ENCODE measurements around the gene SIPA1L2. TPM values are rescaled to one million over a fixed set of nuclear protein-coding genes. Genes with fewer than 3 reads are reported as not detected.
"Not testable (repeated sequence)": the region's sequence is repeated elsewhere in the genome, so short reads cannot be mapped to it uniquely, and the experiment has no call there.

The SIPA1L2 gene
- total and polyA plus RNA-seq, 10 of the 15 experiments (the other 5 are each of a cell fraction or from before 2014, with no cell fraction given), result 0.01 to 0.18 TPM; not detected in 8

DNA sequence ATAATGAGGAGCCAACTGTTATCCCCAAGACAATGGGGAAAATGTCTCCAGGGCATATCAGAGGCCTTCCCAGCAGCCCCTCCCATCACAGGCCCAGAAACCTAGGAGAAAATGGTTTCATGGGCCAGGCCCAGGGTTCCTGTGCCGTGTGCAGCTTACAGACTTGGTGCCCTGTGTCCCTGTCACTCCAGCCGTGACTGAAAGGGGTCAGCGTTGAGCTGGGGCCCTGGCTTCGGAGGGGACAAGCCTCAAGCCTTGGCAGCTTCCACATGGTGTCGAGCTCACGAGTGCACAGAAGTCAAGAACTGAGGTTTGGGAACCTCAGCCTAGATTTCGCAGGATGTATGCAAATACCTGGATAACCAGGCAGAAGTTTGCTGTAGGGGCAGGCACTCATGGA is 18.1 kb downstream of the SIPA1L2 start:
- intact Hi-C loops (cut with micrococcal nuclease; ENCODE audit: unreplicated experiment), result no loop called here
- Histone ChIP-seq H3K9me3 (replicated peaks; ENCODE audit: control insufficient read depth, insufficient read depth, low read length) (no peaks in the 10 kb centered on the region), H3K4me2 (ENCODE audit: control insufficient read depth, insufficient read depth) (no peak overlapping the region), H3K9ac (ENCODE audit: control insufficient read depth, insufficient read depth, low read length) (no peak overlapping the region), H2AFZ (ENCODE audit: control insufficient read depth, low read depth, low read length) (no peak overlapping the region), H3K79me2 (ENCODE audit: control insufficient read depth, insufficient read depth, low read length) (no peaks in the 10 kb centered on the region), H3K27me3 (replicated peaks in 1 of 2; ENCODE audit: control insufficient read depth in 2 of 2, insufficient read depth in 2 of 2, low read length in 1 of 2) (peaks cover 0 to 2% of the 10 kb centered on the region in 2 experiments; a peak in 1 of 4 replicates), H3K27ac (ENCODE audit: control insufficient read depth, insufficient read depth) (no peak overlapping the region), H3K36me3 (ENCODE audit: control insufficient read depth in 2 of 2, insufficient read depth in 2 of 2, low read length in 1 of 2) (no peaks in the 10 kb centered on the region), H3K4me3 (no peak overlapping the region), H3K4me1 (ENCODE audit: control insufficient read depth, insufficient read depth, low read length) (no peaks in the 10 kb centered on the region), H4K20me1 (ENCODE audit: control insufficient read depth, insufficient read depth) (no peaks in the 10 kb centered on the region)
- ChIA-PET CTCF (no interaction called here), POLR2A (no interaction called here), SMC1A (ENCODE audit: uncharacterized antibody, unreplicated experiment) (no interaction called here), RAD21 (ENCODE audit: unreplicated experiment) (no interaction called here)
- in situ Hi-C loops (cut with MboI), result no loop called here
- TF ChIP-seq, protein P1, sequence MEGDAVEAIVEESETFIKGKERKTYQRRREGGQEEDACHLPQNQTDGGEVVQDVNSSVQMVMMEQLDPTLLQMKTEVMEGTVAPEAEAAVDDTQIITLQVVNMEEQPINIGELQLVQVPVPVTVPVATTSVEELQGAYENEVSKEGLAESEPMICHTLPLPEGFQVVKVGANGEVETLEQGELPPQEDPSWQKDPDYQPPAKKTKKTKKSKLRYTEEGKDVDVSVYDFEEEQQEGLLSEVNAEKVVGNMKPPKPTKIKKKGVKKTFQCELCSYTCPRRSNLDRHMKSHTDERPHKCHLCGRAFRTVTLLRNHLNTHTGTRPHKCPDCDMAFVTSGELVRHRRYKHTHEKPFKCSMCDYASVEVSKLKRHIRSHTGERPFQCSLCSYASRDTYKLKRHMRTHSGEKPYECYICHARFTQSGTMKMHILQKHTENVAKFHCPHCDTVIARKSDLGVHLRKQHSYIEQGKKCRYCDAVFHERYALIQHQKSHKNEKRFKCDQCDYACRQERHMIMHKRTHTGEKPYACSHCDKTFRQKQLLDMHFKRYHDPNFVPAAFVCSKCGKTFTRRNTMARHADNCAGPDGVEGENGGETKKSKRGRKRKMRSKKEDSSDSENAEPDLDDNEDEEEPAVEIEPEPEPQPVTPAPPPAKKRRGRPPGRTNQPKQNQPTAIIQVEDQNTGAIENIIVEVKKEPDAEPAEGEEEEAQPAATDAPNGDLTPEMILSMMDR (IDR thresholded peaks at IDR 0.05 in 2 of 3, conservative IDR thresholded peaks at IDR 0.05 in 1 of 3; ENCODE audit: control insufficient read depth in 2 of 3, extremely low read depth in 1 of 3, insufficient read depth in 1 of 3, low read depth in 3 of 3, low read length in 3 of 3), result 0 out of 6 replicates have a peak, but pooled peaks of 1 of the 3 experiments have one; percentile 8
- no peak for TF ChIP-seq HDAC6 (IDR thresholded peaks at IDR 0.05; ENCODE audit: unreplicated experiment)
- no peak for TF ChIP-seq BRCA1 (IDR thresholded peaks at IDR 0.05; ENCODE audit: low read depth, low read length)
- no peak for TF ChIP-seq BACH1 (IDR thresholded peaks at IDR 0.05; ENCODE audit: borderline replicate concordance)
- TF ChIP-seq KDM1A (IDR thresholded peaks at IDR 0.05; ENCODE audit: borderline replicate concordance), result no peak
- BruUV-seq (replicated peaks), result no TSS peak
- WGBS (ENCODE audit: insufficient coverage, insufficient replicate concordance, low lambda C conversion rate, missing lambda C conversion rate), result 34% methylated on average over 7 of the region's 7 CpGs
- ATAC-seq, result no peak
- no peak for FAIRE-seq
- DNase-seq (ENCODE audit: low read depth, low spot score), result no peak

DNA sequence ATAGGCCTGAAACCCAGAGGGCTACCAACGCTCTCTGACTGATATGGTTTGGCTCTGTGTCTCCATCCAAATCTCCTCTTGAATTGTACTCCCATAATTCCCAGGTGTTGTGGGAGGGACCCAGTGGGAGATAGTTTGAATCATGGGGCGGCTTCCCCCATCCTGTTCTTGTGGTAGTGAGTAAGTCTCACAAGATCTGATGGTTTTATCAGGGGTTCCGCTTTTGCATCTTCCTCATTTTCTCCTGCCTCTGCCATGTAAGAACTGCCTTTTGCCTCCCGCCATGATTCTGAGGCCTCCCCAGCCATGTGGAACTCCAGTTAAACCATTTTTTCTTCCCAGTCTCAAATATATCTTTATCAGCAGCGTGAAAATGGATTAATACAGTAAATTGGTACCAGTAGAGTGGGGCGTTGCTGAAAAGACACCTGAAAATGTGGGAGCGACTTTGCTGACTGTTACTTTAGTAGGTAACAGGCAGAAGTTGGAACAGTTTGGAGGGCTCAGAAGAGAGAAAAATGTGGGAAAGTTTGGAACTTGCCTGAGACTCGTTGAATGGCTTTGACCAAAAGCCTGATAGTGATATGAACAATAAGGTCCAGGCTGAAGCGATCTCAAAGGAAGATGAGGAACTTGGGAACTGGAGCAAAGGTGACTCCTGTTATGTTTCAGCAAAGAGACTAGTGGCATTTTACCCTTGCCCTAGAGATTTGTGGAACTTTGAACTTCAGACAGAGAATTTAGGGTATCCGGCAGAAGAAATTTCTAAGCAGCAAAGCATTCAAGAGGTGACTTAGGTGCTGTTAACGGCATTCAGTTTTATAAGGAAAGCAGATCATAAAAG is 18.8 kb downstream of the SIPA1L2 start:
- H3K4me1 ChIP-seq (ENCODE audit: control insufficient read depth, insufficient read depth, low read length); H3K9me3 ChIP-seq (replicated peaks; ENCODE audit: control insufficient read depth, insufficient read depth, low read length); H2AFZ ChIP-seq (ENCODE audit: control insufficient read depth, low read depth, low read length); H3K79me2 ChIP-seq (ENCODE audit: control insufficient read depth, insufficient read depth, low read length); H3K4me2 ChIP-seq (ENCODE audit: control insufficient read depth, insufficient read depth); POLR2A ChIA-PET; H3K27ac ChIP-seq (ENCODE audit: control insufficient read depth, insufficient read depth); BruUV-seq (replicated peaks); H3K4me3 ChIP-seq; H3K36me3 ChIP-seq (ENCODE audit: control insufficient read depth in 2 of 2, insufficient read depth in 2 of 2, low read length in 1 of 2); H4K20me1 ChIP-seq (ENCODE audit: control insufficient read depth, insufficient read depth); ATAC-seq; DNase-seq (ENCODE audit: low read depth, low spot score); H3K27me3 ChIP-seq (replicated peaks in 1 of 2; ENCODE audit: control insufficient read depth in 2 of 2, insufficient read depth in 2 of 2, low read length in 1 of 2); SMC1A ChIA-PET (ENCODE audit: uncharacterized antibody, unreplicated experiment); in situ Hi-C loops (cut with MboI); FAIRE-seq; intact Hi-C loops (cut with micrococcal nuclease; ENCODE audit: unreplicated experiment); RAD21 ChIA-PET (ENCODE audit: unreplicated experiment); H3K9ac ChIP-seq (ENCODE audit: control insufficient read depth, insufficient read depth, low read length): not testable (repeated sequence)
- CTCF ChIA-PET, result interaction anchor here (1.0 kb wide), 1 partner anchor 13 kb away, joined by 3 read pairs; no protein-coding TSS in a partner anchor
- WGBS (ENCODE audit: insufficient coverage, insufficient replicate concordance, low lambda C conversion rate, missing lambda C conversion rate), result 43% methylated on average over 11 of the region's 11 CpGs

All from GM12878 (cell line).